Ureter (tissue), 1 donor: Measurements from ENCODE around the gene AGAP3. TPM values are rescaled to one million over a fixed set of nuclear protein-coding genes. Genes with fewer than 3 reads are reported as not detected.

Experiments
- DNase-seq: peaks from one replicate; pipeline ENCODE4 v3.0.0-alpha.2; 2020; ENCODE audit warnings: low spot score
- total RNA-seq: library from RNA; stranded (reverse); gene quantifications from one replicate; pipeline ENCODE4 v1.2.4, GENCODE V29; 2023
- donor health status: DM: yes; HTN: yes; CAD: no.

AGAP3 gene
- total RNA-seq, 1 donor from 2014 or later, result 178 TPM

DNA sequence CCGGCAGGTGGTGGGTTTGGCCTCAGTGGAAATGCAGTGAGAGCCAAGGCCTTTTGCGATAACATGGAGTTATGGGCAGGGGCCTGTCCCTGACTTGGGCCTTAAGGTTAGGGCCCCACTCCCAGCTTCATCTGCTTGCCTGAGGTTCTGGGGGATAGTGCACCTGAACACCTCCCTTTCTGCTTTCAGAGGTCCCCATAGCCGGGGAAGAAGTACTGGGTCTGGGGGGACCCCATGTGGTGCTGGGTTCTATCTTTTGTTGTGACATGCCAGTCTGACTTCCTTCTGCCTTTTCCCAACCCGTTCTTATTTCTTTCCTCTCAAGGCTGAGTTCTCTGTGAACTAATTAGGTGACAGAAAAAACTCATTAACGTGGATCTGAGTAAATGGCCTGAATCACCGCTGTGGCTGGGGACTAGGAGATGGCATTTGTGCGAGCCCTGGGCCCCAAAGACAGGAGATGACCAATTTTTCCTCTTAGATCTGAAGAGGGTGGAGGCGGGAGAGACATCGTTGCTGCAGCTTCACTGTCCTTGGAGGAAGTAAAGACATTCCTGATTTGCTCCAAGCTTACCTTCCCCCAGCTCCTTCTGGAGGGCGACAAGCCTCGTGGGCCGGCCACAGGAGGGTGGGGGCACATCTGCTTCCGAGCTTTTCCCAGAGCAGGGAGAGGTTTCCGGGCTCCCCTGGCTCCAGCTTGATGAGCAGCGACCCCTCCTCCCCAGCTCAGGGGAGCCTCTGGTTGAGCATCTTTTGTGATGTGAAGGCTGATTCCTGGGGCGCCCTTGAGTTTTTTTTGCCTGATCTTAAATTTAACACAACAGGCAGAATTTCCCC is 2.0 kb downstream of the AGAP3 start:
- DNase-seq, result no peak

DNA sequence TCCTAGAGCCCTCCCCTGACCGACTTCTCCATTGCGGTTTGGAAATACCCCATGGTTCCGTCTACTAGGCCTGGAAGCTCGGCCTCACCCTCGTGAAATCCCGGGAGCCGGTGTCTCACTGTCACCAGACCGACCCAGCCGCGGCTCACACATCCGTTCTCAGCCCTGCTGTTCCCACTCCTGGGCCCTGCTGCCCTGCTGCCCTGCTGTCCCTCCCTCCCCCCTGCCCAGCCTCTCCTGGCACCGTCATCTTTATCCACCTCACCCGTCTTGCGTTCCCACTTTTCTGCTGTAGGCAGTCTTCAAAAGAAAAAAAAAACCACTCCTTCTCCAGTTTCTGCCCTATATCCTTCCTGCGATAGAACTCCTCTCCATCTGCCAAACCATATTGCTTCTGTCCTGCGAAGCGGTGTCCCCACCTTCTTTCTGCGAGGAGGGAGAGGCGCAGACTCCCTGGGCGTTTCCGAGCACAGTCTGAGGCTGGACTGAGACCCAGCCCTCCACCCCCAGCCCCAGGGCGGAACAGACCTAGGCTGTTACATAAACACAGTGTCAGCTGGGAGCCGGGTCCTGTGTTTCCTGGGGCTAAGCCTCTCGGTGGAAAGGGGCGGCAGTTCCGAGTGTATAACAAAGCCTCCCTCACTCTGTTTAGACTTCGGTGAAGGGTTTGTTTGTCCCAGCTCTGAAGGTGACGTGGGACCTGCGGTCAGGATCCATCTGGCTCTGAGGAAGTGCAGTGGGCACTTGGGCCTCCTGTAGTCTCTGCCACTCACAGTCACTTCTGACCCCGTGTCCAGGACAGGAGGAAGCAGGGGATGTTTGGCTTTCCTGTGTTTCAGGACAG is 2.8 kb downstream of the AGAP3 start:
- no peak for DNase-seq

DNA sequence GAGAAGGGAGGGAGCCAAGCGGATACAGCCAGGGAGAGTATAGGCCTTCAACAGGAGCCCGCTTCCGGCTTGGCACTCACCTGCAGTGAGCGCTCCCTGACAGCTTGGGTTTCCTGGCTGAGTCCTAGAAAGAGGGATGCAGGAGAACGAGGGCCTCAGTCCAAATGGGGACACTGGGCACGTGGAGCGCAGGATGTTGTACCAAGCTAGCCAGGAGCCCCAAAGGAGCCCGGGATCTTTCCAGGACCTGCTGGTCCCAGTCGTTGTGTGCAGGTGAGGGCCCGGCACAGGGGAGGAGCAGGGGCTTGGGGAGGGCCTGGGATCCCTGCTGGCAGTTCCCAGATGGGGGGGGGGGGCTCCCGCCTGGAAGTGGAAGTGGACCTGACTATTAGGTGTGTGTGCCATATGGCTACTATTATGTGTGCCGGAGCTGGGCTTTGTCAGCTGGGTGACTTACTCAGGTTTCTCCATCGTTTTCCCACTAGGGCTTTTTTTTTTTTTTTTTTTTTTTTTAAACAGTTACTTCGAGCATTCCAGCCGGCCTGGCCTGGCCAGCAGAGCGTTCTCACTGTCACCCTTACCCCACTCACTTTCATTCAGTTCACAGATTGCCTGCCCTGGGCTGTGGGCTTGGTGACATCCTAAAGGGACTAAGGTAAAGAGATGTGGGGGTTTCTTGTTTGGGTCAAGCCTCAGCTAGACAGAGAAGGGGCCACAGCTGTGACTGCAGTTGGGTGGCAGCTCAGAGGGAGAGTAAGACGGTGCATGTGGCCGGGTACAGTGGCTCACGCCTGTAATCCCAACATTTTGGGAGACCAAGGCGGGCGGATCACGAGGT is 3.8 kb downstream of the AGAP3 start:
- DNase-seq, result no peak

DNA sequence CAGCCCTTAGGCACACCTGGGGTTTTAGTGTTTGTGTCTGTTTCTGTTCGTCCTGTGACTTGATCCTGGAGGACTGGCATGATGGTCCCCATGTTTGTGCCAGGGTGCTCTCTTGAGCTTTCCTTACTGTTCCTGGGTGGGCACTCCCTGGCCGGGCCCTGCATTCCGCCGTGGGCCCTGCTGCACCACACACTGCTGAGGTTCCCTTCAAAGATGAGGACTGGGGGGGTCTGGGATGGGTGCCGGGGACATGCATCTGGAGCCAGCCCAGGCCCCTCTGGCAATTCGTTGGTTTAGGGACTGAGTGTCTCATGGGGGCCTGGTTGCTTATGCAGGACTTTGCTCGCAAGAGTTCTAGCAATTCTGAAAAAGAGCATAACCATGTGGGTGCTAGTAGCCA is 4.7 kb downstream of the AGAP3 start:
- DNase-seq, result no peak

DNA sequence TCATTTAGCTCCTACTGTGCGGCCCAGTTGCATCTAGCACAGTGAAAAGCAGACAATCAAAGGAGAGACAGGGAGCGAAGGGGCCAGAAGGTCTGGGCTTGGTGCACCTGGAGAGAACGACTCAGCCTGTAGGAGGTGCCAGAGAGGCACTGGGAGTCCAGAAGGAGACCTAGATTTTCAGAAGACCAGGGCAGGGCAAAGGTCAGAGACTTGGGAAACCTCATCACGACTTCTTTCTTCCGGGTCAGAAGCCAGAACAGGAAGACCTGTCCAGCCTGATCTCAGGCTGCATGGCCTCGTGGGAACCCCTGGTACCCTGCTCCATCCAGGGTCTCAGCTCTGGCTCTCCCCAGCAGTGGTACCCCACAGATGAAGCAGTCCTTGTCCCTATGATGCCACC is 5.2 kb downstream of the AGAP3 start:
- no peak for DNase-seq

DNA sequence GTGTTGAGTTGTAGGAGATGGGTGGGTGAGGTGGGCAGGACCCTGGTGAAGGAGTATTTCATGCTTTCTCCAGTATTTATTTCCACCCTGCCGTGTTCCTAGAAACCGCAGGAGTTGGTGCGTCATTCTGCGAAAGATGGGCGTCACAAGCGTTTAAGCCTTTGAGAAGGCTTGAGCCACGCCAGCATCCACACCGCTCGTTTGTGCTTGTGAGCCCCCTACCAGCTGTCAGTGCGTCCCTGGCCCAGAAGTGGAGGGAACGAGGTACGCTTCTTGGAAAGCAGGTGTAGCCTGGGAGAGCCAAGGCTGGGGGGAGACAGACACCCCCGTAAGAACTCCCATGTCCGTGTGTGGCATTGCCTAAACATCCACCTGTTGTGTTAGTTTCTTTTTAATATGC is 5.7 kb downstream of the AGAP3 start:
- DNase-seq, result no peak

DNA sequence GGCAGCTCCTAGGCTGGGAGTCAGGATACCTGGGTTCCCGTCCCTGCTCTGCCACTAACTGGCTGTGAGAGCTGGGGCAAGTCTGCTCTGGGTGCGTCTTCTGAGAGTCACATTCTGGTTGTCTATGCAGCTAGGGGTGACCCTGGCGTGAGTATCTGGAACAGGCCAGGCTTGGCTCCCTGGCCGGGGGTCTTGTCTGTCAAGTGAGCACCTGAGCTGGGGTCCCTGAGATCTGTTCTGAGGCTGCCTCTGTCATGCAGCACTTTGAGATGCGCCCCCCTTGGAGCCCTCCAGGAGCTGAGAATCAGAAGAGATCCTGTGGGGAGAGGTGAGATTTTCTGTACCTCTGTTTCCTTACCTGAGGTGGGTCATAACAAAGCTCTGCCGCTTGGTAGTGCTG is 7.5 kb downstream of the AGAP3 start:
- no peak for DNase-seq

DNA sequence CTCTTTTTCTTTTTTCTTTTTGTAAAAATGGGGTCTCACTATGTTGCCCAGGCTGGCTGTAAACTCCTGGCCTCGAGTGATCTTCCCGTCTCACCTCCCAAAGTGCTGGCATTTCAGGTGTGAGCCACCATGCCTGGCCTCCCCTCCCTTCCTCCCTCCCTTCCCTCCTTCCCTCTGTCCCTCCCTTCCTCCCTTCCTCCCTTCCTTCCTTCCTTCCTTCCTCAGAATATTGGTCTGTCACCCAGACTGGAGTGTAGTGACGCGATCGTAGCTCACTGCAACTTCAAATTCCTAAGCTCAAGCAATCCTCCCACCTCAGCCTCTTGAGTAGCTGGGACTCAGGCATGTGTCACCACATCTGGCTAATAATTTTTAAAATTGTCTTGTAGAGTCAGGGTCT is 8.4 kb downstream of the AGAP3 start:
- no peak for DNase-seq

DNA sequence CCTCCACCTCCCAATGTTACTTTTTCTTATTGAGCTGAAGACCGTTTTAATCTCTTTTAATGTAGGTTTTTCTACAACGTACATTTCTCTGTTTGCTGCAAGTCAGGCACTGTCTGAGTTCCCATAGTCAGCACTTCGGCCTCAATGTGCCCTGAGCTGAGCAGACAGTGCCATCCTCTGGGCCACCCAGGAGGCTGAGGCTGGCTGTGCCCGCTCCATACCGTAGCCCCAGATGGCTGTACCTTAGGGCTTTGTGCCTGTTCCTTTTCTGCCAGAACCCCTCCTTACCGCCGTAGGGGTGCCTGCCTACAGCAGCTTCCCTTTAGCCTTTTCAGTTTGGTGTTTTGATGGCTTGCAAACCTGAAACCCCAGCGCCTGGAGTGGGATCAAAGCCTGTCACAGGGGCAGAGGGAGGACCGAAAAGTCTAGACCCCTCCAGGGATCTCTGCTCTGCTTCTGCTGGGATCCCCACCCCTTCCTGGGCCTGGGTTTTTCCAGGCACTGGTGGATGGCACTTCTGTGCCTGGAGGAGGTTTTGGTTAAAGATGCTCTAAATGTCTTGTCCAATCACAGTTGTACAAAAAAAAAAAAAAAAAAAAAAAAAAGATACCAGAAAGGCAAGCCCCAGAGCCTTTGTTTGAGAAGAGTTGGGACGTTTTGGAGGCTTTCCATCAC is 9.0 kb downstream of the AGAP3 start:
- no peak for DNase-seq

DNA sequence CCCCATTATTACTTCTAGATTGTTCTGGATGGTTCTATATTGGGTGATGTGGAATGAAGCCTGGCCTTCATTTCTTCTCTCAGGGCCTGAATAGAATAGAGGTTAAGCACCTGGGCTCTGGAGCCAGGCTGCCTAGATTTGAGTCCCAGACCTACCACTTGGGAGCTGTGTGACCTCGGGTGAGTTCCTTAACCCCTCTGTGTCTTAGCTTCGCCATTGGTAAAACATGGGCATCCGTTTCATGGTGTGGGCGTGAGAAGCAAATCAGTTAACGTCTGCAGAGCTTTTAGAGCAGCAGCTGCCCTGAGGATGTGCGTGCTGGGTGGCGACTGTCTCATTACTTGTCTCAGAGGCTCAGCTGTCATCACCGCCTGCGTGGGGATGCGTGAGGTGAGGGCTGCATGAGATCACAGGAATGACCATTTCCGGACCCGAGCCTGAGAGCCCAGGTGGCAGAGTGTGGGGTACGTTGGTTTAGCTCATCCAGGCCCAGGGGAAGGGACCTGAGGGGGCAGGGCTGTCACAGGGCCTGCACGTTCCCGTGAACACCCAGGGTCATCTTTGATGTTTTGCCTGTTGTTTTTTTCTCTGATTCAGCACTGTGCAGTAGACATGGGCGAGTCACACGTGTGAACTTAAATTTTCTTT is 9.7 kb downstream of the AGAP3 start:
- no peak for DNase-seq

DNA sequence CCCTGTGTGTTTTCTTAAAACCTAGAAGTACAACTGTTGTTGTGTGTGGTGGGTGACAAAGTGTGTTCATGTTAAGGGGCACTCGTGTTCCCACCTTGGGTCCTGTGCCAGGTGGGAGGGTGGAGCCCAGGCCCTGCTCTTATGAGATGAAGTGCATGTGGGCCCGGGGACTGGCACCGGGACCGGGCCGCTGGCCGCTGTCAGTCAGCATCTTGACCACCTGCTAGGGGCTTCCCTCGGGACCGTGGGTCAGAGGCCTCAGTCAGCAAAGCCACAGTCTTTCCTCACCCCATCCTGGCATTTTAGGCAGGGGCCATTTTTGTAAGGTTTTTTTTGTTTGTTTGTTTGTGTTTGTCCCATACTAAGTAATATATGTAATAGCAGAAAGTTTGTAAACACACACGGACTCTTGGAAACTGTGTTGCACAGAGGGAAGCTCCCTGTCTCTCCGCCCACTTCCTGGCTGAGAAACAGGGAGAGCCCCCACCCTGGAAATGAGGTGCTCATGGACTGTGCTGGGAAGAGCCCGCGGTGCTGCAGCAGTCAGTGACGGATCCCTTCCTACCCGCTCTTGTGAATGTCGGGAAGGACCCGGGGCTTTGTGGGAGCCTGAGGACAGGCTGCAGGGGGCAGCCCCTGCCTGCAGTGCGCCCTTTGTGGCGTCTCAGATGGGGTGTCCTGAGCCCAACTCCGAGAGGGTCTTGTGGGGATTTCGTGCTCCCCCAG is 13.4 kb downstream of the AGAP3 start:
- DNase-seq, result no peak

DNA sequence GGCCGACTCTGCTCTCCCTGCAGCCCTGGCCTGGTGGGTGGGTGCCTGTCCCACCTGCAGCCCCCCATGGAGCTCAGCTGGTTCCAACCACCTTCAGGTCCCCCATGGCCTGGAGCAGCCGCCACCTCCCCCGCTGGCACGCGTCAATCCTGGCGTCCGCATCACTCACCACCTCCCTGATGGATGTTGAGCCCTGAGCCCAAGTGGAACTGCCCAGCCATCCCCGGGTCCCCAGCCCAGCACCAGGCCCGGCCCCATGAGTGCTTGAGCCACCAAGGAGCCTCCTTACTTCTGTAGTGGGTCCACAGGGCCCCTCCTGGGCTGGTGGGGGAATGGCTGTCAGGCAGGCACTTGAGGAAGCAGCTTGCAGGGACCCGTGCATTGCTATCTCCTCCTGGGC is 14.6 kb downstream of the AGAP3 start:
- peak; percentile 39 for DNase-seq

DNA sequence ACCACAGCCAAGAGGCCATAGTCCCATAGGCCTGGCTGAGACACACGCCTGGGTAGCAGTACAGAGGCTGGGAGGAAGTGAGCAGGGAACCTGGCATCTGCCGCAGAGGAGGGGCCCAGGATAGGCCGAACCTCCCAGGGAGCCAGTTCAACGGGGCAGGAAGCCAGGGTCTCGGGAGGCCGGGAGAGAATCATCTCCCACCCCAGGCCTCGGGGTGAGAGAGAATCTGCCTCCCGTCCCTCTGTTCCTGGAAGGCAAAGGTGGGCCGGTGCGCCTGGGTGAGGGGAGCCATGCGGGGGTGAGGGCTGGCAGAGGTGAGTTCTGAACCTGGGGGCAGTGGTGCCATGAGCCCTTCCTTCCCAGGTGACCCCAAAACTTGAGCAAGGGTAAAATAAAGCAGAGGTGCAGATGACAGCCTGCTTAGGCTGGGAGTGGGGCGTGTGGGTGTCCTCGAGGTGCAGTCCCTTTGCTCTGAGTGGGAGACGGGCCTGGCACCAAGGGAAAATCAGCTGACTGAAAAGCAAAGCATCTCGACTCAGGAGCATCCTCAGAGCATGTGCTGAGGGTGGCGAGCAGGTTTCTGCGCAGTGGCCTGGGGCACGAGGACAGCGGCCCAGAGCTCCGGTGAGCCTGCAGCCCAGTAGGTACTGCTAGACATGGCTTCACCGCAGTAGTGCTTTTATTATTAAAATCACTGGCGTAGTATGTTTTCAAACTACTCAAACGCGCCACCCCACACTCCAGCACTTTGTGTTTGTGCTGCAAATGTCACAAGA is 15.5 kb downstream of the AGAP3 start:
- DNase-seq, result peak; percentile 39

DNA sequence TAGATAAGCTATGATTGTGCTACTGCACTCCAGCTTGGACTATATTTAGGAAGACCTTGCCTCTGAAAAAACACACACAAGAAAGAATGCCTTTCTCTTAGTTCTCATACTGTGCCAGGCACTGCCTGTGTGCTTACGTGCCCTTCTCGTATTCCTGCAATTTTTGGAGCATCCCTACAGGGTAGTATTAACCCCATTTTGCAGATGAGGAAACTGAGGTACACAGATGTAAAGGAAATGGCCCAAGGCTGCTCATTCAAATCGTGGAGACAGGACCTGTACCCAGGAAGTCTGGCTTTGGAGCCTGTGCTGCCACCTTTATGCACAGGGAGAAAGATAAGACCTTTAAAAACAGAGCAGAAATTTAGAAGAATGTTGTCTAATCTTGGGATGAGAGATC is 16.7 kb downstream of the AGAP3 start:
- DNase-seq, result no peak

DNA sequence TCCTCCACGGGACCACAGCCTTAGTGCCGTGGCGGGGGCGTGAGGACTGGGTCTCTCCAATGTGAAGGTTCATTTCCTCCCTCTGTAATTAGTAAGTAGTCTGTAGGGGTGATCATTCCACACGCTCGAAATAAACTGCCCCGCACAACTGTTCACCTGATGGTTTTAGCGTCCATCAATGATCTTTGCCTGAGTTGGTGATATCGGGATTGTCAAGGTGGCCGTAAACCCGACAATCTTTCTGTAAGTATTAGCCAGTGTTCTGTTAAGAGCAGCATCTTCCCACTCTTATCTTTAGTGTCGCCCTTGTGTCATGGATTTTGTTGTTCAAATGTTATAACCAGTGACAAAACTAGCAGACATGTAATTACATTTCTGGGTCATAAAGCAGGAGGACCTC is 17.7 kb downstream of the AGAP3 start:
- DNase-seq, result no peak

DNA sequence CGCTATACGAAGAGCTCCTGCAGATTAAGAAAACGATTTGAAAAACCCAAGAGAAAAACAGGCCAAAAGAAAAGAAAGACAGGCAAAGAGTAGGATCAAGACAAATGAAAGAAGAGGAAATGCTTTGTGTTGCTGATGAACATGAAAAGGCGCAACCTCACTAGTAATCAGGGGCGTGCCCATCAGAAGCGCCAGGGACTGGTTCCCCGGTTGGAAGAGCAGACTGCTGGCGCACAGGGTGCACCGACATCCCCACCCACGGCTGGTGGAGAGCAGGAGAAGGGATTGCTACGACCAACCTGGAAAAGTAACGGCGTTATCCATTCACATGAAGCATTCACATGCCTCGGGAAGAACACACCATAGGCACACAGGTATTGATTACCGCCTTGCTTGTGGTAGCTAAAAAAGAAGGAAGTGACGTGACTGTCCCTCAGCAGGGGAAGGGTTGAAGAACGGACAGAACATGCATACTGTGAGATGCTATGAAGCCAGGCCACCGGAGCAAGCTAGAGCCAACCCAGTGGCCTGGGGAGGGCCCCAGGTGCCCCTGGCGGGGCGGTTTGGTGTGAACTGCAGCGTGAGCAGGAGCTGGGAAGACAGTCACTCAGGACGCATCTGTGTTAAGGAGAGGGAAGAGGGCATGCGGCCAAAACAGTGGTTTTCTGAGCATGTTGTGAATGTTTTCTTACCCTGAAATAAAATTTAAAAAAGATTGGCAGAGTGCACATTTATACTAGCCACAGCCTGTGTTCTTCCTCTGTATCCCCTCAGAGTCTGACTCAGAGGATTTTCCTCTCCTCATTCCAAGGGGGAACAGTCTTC is 18.3 kb downstream of the AGAP3 start:
- no peak for DNase-seq

DNA sequence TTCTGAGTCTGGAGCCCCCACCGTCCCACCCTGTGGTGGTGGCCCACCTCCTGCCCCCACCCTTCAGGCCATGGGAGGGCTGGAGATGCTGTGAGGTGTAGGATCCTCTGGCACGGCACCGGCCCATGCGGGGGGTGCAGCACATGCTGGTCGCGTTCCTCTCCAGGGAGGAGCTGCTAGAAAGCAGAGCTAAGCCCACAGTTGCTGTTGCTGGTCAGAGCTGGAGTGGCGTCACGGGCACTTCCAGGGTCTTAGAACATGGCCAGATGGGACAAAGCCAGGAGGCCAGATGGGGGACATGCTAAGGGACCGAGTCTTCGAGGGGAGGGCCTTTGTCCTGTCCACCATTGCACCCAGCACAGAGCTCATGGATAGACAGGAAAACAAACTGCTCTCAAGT is 21.6 kb downstream of the AGAP3 start:
- DNase-seq, result no peak
